Upper lobe of left lung (tissue), 6 donors: Measurements from ENCODE around the gene RBPJL. TPM values are rescaled to one million over a fixed set of nuclear protein-coding genes. Genes with fewer than 3 reads are reported as not detected.

Experiments used
- ATAC-seq, 2 donors: fragments of 200-7000 bp; cut with Tn5 transposase; one replicate each; pipeline ENCODE4 v1.9.1; 2022; ENCODE audit warnings: mild to moderate bottlenecking in 2 of 2, moderate library complexity in 2 of 2; ENCODE audit not compliant: low FRiP score in 2 of 2
- DNase-seq, 2 donors: peaks; one replicate each; pipeline ENCODE4 v3.0.0-alpha.2; 2019 to 2020
- H3K27ac ChIP-seq, 4 donors: fragments of 200-600 bp; sonication (generic); one replicate each; pipeline ENCODE4 v1.5.1; 2016 to 2019
- H3K27me3 ChIP-seq, 4 donors: fragments of 200-600 bp; sonication (generic); one replicate each; pipeline ENCODE4 v1.5.1; 2017 to 2019
- H3K36me3 ChIP-seq, 4 donors: fragments of 200-600 bp; sonication (generic); one replicate each; pipeline ENCODE4 v1.5.1; 2016 to 2019
- H3K4me1 ChIP-seq, 4 donors: fragments of 200-600 bp; sonication (generic); one replicate each; pipeline ENCODE4 v1.5.1; 2018 to 2019
- H3K4me3 ChIP-seq, 4 donors: fragments of 200-600 bp; sonication (generic); one replicate each; pipeline ENCODE4 v1.5.1; 2017 to 2019; ENCODE audit warnings: mild to moderate bottlenecking in 2 of 4, moderate library complexity in 1 of 4
- H3K9me3 ChIP-seq, 4 donors: fragments of 200-600 bp; sonication (generic); one replicate each; pipeline ENCODE4 v1.5.1; 2018 to 2019
- EP300 ChIP-seq, 4 donors: sonication (generic); formaldehyde crosslinking; IDR thresholded peaks; one replicate each; pipeline ENCODE4 v1.5.1; 2017; ENCODE audit warnings: antibody characterized with exemption in 4 of 4, control low read depth in 2 of 4
- POLR2A ChIP-seq, 4 donors: fragments of 450-650 bp; IDR thresholded peaks; one replicate each; pipeline ENCODE4 v1.5.1; 2016 to 2017; ENCODE audit warnings: antibody characterized with exemption in 4 of 4, mild to moderate bottlenecking in 2 of 4
- POLR2AphosphoS5 ChIP-seq, 2 donors: sonication (generic); formaldehyde crosslinking; IDR thresholded peaks; one replicate each; pipeline ENCODE4 v1.5.1; 2017; ENCODE audit warnings: antibody characterized with exemption in 2 of 2
- WGBS, 2 donors: methylation state at CpG; one replicate each; pipeline ENCODE4 v1.1.5; 2017 to 2018; 5-methylcytosine and 5-hydroxymethylcytosine counted together
- total RNA-seq, 6 donors: library from RNA; depleted of rRNA in 4 of 6; stranded (reverse); fragments of >200 nt in 4 of 6; gene quantifications; one replicate each; pipeline versions ENCODE4 v1.1.0 to v1.2.1, GENCODE V29; 2016 to 2021
- TF ChIP-seq, protein P1 (sequence below), 6 experiments: fragments of 450-650 bp in 4 of 6; fragments of 200-600 bp in 2 of 6; sonication (generic) in 2 of 6; IDR thresholded peaks; one replicate each; pipeline ENCODE4 v1.5.1; 2016 to 2019; ENCODE audit warnings: antibody characterized with exemption in 6 of 6
- donor health status: DM: no; HTN: no; CAD: no; lungs with moderate emphysema.
- donor health status: DM: no; HTN: yes; CAD: no; lungs with severe emphysema.

The RBPJL gene
- total RNA-seq, 6 donors from 2014 or later: 0.09 to 0.13 TPM; not detected in 4

DNA sequence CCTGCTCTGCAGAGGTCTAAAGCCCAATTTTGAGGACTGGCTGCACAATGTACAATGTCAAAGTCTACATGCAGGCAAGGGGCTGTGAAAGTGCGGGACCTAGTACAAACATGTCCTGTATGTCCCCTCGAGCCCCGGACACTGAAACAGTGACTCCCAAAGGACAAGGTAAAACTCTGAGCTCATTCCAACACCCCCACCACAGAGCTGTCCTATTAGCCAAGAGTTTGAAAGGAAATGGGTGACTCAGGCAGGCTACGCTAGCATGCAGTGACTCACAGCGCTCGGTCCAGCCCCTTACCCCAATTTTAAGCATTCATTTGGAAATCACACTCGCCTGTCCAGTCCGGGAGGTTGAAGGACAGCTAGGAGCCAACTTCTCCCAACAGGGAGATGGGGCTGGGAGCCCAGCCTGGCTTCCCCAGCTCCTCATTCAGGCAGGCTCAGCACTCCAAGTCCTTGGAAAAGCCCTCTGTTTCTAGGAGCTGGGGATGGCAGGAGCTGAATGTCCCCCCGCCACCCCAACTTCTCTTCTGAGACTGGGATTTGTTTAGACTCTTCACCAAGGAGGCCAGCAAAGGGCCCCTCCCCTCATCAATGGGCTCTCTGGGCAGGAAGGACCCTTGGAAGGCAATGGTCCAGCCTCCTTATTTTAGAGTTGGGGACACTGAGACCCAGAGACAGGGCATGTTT, 37.7 kb downstream of the RBPJL start:
- H3K27me3 ChIP-seq: no peaks in the 10 kb centered on the region
- DNase-seq: peak in 1 of 2 donors; percentile 84
- H3K27ac ChIP-seq: peak overlapping the region; percentile 91 to 92 (median 92)
- TF ChIP-seq POLR2AphosphoS5 (IDR thresholded peaks at IDR 0.05): peak; percentile 66 to 79
- TF ChIP-seq EP300 (IDR thresholded peaks at IDR 0.05): peak in 1 of 4 donors; percentile 41
- TF ChIP-seq POLR2A (IDR thresholded peaks at IDR 0.05): peak in 3 of 4 donors; percentile 27 to 70 (median 52)
- TF ChIP-seq, protein P1, sequence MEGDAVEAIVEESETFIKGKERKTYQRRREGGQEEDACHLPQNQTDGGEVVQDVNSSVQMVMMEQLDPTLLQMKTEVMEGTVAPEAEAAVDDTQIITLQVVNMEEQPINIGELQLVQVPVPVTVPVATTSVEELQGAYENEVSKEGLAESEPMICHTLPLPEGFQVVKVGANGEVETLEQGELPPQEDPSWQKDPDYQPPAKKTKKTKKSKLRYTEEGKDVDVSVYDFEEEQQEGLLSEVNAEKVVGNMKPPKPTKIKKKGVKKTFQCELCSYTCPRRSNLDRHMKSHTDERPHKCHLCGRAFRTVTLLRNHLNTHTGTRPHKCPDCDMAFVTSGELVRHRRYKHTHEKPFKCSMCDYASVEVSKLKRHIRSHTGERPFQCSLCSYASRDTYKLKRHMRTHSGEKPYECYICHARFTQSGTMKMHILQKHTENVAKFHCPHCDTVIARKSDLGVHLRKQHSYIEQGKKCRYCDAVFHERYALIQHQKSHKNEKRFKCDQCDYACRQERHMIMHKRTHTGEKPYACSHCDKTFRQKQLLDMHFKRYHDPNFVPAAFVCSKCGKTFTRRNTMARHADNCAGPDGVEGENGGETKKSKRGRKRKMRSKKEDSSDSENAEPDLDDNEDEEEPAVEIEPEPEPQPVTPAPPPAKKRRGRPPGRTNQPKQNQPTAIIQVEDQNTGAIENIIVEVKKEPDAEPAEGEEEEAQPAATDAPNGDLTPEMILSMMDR (IDR thresholded peaks at IDR 0.05): peak in 1 of 6 experiments; percentile 12
- peak overlapping the region in 3 of 4 donors; percentile 55 to 88 (median 74) for H3K4me3 ChIP-seq
- peaks cover 0 to 15% (median 3%) of the 10 kb centered on the region in 4 donors for H3K36me3 ChIP-seq
- no peaks in the 10 kb centered on the region for H3K9me3 ChIP-seq
- H3K4me1 ChIP-seq: peaks cover 65 to 85% (median 74%) of the 10 kb centered on the region in 4 donors
- WGBS, 2 donors: 43 to 46% methylated on average over 7 to 9 of the region's 9 CpGs
- peak; percentile 42 to 60 for ATAC-seq

DNA sequence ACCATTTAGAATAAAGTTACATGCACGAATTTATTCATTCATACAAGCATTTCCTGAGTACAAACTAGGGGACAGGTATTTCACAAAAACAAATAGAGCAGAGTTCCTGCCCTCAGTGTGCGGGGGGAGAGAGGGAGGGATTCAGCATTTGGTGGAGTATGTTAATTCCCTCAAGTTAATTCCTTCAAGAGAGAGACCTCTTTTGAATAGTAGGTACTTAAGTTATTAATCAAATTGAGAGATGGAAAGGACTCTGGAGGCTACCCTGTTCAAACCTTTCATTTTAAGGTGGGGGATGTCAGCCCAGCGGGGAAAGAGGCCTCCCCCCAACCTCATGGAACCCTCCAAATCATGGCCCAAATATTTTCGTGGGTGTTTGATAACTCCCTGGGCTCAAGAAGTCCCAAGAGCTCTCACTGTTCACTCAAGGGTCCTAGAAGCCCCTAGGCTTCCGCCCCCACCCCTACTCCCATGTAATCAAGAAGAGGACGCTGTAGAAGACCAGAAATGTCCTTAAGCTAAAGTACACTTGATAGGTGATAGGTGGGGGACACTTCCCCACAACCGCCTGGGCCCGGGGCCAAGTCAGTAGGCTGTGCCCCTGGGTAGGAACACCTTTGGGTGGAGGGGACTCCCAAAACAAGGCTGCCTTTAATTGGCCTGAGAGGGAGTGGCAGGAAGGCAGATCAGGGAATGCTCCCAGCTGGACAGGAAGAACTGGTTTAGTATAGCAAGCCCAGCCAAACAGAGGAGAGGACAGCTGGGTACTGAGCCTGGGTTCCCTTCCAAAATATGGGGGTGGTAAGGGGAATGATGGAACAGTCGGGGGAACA, 38.7 kb downstream of the RBPJL start:
- Histone ChIP-seq H3K4me3 (peak overlapping the region in 3 of 4 donors; percentile 55 to 88 (median 74)), H3K27me3 (no peaks in the 10 kb centered on the region), H3K9me3 (no peaks in the 10 kb centered on the region), H3K27ac (peak overlapping the region; percentile 91 to 92 (median 92)), H3K36me3 (peaks cover 0 to 8% (median under 1%) of the 10 kb centered on the region in 4 donors), H3K4me1 (peaks cover 61 to 75% (median 69%) of the 10 kb centered on the region in 4 donors)
- TF ChIP-seq POLR2AphosphoS5 (IDR thresholded peaks at IDR 0.05) (peak; percentile 53 to 85), POLR2A (IDR thresholded peaks at IDR 0.05) (peak in 3 of 4 donors; percentile 62 to 88 (median 71)), EP300 (IDR thresholded peaks at IDR 0.05) (peak in 3 of 4 donors; percentile 26 to 77 (median 75))
- TF ChIP-seq, protein P1 (IDR thresholded peaks at IDR 0.05): no peak
- peak; percentile 72 to 87 for DNase-seq
- ATAC-seq: peak; percentile 25 to 74
- WGBS, 2 donors: 48 to 65% methylated on average over 7 to 9 of the region's 9 CpGs

DNA sequence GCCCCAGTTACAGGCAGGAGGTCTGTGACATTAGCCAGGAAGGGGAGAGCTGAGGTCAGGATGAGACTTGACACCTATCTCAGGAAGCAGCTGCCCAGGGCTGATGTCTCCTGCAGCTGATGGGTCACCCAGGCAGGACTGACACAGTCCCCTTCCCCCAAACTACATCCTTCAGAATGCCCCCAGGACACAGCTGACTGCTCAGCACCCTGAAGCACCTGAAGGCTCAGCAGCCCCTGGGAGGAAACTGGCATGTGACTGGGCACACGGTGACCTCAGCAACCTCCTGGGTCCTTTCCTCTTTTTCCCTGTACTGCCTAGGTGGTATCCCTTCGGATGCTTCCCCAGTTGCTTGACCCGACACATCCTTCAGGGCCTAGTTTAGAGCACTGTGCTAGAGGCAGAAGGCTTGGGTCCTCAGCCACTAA, 39.7 kb downstream of the RBPJL start:
- H3K27ac ChIP-seq: peak overlapping the region; percentile 91 to 92 (median 92)
- DNase-seq (no peak), ATAC-seq (no peak)
- H3K4me3 ChIP-seq: peak overlapping the region in 3 of 4 donors; percentile 55 to 88 (median 74)
- no peaks in the 10 kb centered on the region for H3K36me3 ChIP-seq
- 48 to 61% methylated on average over 3 of the region's 3 CpGs for WGBS, 2 donors
- peaks cover 59 to 65% (median 62%) of the 10 kb centered on the region in 4 donors for H3K4me1 ChIP-seq
- no peaks in the 10 kb centered on the region for H3K27me3 ChIP-seq
- TF ChIP-seq POLR2AphosphoS5 (IDR thresholded peaks at IDR 0.05) (peak in 1 of 2 donors; percentile 36), POLR2A (IDR thresholded peaks at IDR 0.05) (peak in 1 of 4 donors; percentile 13), EP300 (IDR thresholded peaks at IDR 0.05) (no peak)
- TF ChIP-seq, protein P1 (IDR thresholded peaks at IDR 0.05): no peak
- no peaks in the 10 kb centered on the region for H3K9me3 ChIP-seq

DNA sequence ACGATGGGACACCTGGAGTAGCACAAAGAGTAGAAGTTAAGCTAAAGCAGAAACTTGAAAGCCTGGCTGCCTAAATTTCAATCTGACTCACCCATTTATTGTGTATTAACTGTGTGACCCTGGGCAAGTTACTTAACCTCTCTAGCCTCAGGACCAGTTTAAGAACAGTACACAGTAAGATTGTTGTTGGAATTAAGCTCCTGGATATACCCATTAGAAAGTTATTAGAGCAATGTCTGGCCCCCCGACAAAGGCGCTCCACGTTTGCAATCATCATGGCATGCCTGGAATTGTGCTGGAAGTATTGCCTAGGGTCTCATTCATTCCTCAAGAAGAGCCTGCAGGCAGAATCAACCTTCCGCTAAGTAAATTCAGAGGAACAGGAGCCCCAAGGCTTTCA, 40.2 kb downstream of the RBPJL start:
- Histone ChIP-seq H3K36me3 (no peaks in the 10 kb centered on the region), H3K27ac (peak overlapping the region; percentile 91 to 92 (median 92)), H3K4me3 (peak overlapping the region; percentile 55 to 88 (median 72)), H3K27me3 (no peaks in the 10 kb centered on the region), H3K4me1 (peaks cover 54 to 60% (median 57%) of the 10 kb centered on the region in 4 donors), H3K9me3 (no peaks in the 10 kb centered on the region)
- WGBS, 2 donors: 67 to 80% methylated on average over 5 of the region's 5 CpGs
- ATAC-seq (no peak), DNase-seq (no peak)
- TF ChIP-seq, protein P1 (IDR thresholded peaks at IDR 0.05): no peak
- TF ChIP-seq POLR2A (IDR thresholded peaks at IDR 0.05) (no peak), EP300 (IDR thresholded peaks at IDR 0.05) (no peak), POLR2AphosphoS5 (IDR thresholded peaks at IDR 0.05) (no peak)
